ENCODE results near the gene WDR11.

WDR11 gene

GRCh38 chr10:120850911-120851865 lies at the start of gene WDR11:
Gene WDR11 (plus strand): TSS chr10:120851362. CDS start chr10:120851421, 59 bp downstream.
- peak; percentile 69 to 74 for DNase-seq

GRCh38 chr10:120802935-120803334 lies 48.2 kb upstream of the WDR11 start:
- DNase-seq: no peak

- no peak for DNase-seq
These were observed 47.2 kb upstream of the WDR11 start for GRCh38 chr10:120803972-120804371.

- no peak for DNase-seq
These were observed 45.9 kb upstream of the WDR11 start for GRCh38 chr10:120805014-120805812.

GRCh38 chr10:120806081-120806480 lies 45.1 kb upstream of the WDR11 start:
- DNase-seq: no peak

GRCh38 chr10:120810298-120810697 lies 40.9 kb upstream of the WDR11 start:
- no peak for DNase-seq

GRCh38 chr10:120813085-120813484 lies 38.1 kb upstream of the WDR11 start:
- DNase-seq: no peak

GRCh38 chr10:120818301-120818700 lies 32.9 kb upstream of the WDR11 start:
- DNase-seq: no peak

- DNase-seq: no peak
These were observed 31.8 kb upstream of the WDR11 start for GRCh38 chr10:120819366-120819765.

- no peak for DNase-seq
These were observed 27.9 kb upstream of the WDR11 start for GRCh38 chr10:120823266-120823665.

GRCh38 chr10:120824881-120825309 lies 26.3 kb upstream of the WDR11 start:
- DNase-seq: peak in 1 of 2 donors; percentile 15

- no peak for DNase-seq
These were observed 25.0 kb upstream of the WDR11 start for GRCh38 chr10:120825878-120826769.

GRCh38 chr10:120827251-120827875 lies 23.8 kb upstream of the WDR11 start:
- DNase-seq: no peak

GRCh38 chr10:120828763-120829319 lies 22.3 kb upstream of the WDR11 start:
- no peak for DNase-seq

GRCh38 chr10:120832106-120832505 lies 19.1 kb upstream of the WDR11 start:
- DNase-seq: no peak

- DNase-seq: no peak
These were observed 17.8 kb upstream of the WDR11 start for GRCh38 chr10:120833222-120833928.

GRCh38 chr10:120835603-120836002 lies 15.6 kb upstream of the WDR11 start:
- no peak for DNase-seq

GRCh38 chr10:120838941-120839340 lies 12.2 kb upstream of the WDR11 start:
- DNase-seq: no peak

GRCh38 chr10:120841522-120842189 lies 9.5 kb upstream of the WDR11 start:
- DNase-seq: no peak

- DNase-seq: no peak
These were observed 3.2 kb downstream of the WDR11 start for GRCh38 chr10:120854388-120854787.

Measured in CD4-positive, alpha-beta T cell treated with Interleukin-4 for 1 hour (primary cell).